ENCODE data around the gene RTP1. TPM values are rescaled to one million over a fixed set of nuclear protein-coding genes. Genes with fewer than 3 reads are reported as not detected.

Gene RTP1
- total and polyA plus RNA-seq, 9 of the 15 experiments (the other 6 are each of a cell fraction or from before 2014, with no cell fraction given): not detected

DNA sequence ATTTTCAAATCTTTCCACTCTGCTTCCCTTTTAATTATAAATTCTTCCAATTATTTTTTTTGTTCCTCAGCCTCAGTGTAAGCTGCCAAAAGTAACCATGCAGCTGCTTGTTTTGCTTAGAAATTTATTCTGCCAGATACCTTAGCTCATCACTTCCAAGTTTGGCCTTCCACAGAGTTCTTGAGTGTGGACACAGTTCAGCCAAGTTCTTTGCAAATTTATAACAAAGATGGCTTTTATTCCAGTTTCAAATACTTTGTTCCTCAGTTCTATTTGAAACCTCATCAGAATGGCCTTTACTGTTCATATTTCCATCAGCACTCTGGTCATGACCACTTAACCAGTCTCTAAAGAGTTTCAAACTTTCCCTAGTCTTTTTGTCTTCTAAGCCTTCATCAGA lies 10.3 kb downstream of the RTP1 start (continued):
- TF ChIP-seq BHLHE40 (IDR thresholded peaks at IDR 0.05; ENCODE audit: low read length) (no peak), JUND (IDR thresholded peaks at IDR 0.05; ENCODE audit: borderline replicate concordance, low read depth, low read length) (no peak), JUND (tag; IDR thresholded peaks at IDR 0.05; ENCODE audit: borderline replicate concordance, low read depth, low read length) (no peak), ZNF436 (CRISPR knock-in tag; IDR thresholded peaks at IDR 0.05) (no peak), NFRKB (IDR thresholded peaks at IDR 0.05; ENCODE audit: low read depth) (no peak), POLR2AphosphoS5 (IDR thresholded peaks at IDR 0.05; ENCODE audit: control insufficient read depth, insufficient read depth, low read depth, low read length) (no peak), ZNF197 (CRISPR knock-in tag; IDR thresholded peaks at IDR 0.05; ENCODE audit: low read depth) (no peak), SRSF9 (IDR thresholded peaks at IDR 0.05; ENCODE audit: borderline replicate concordance, low read depth, low read length) (no peak), NFE2 (IDR thresholded peaks at IDR 0.05; ENCODE audit: low read depth) (no peak)

DNA sequence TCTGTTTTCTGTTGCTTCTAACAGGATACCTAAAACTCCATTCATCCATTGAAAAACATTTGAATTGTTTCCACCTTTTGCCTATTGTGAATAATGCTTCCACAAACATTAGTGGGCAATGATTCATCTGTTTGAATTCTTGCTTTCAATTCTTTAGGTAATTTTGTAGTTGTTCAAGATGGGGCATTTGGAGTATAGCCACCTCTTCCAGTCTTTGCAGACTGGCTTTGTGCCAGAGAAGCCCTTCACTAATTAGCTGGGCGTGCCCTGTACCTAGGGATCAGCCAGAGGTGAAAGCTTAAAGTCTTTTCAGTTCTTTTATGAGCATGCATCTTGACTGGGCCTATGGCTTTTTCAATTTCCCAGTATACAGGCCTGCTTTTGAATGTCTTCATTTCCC lies 10.9 kb downstream of the RTP1 start:
- no TSS peak for BruUV-seq (replicated peaks)
- 0% methylated on average over 1 of the region's 1 CpG for WGBS (ENCODE audit: insufficient coverage, low coverage, missing lambda C conversion rate)
- no peak for ATAC-seq
- H3K79me2 ChIP-seq (ENCODE audit: control insufficient read depth, insufficient read depth, low read length): no peaks in the 10 kb centered on the region
- peaks cover 18 to 38% of the 10 kb centered on the region in 2 experiments for H3K27me3 ChIP-seq (ENCODE audit: control insufficient read depth in 2 of 2, insufficient read depth in 2 of 2, low read length in 2 of 2)
- POLR2A ChIA-PET: no interaction called here
- no peak overlapping the region for H2AFZ ChIP-seq (ENCODE audit: low read depth, low read length)
- intact Hi-C loops (cut with micrococcal nuclease): no loop called here
- H3K4me2 ChIP-seq (ENCODE audit: insufficient read depth, low read length): no peak overlapping the region
- H3K4me1 ChIP-seq (replicated peaks in 1 of 2; ENCODE audit: control insufficient read depth in 2 of 2, insufficient read depth in 2 of 2, low read length in 2 of 2): peaks cover 0 to 7% of the 10 kb centered on the region in 2 experiments; a peak in 2 of 5 replicates
- no peak overlapping the region for H3K27ac ChIP-seq (ENCODE audit: extremely low read depth, low read depth, low read length)
- H3K9me1 ChIP-seq (ENCODE audit: control insufficient read depth, insufficient read depth, low read length): no peaks in the 10 kb centered on the region
- no peaks in the 10 kb centered on the region for H4K20me1 ChIP-seq (replicated peaks; ENCODE audit: control insufficient read depth, insufficient read depth, low read length)
- DNase-seq (ENCODE audit: extremely low read depth in 1 of 4, low spot score in 3 of 4): no peak
- H3K9me3 ChIP-seq (replicated peaks; ENCODE audit: control insufficient read depth, insufficient read depth, low read depth, low read length): no peaks in the 10 kb centered on the region; the same call in 1 of the 2 replicates
- FAIRE-seq: no peak
- no peak overlapping the region for H3K4me3 ChIP-seq
- H3K9ac ChIP-seq (ENCODE audit: insufficient read depth in 1 of 2, low read depth in 2 of 2, low read length in 2 of 2): no peak overlapping the region
- in situ Hi-C loops (cut with MboI): no loop called here
- CTCF ChIA-PET (ENCODE audit: low intra/inter-chr PET ratio): no interaction called here
- H3K36me3 ChIP-seq (ENCODE audit: control insufficient read depth, insufficient read depth, low read length): no peaks in the 10 kb centered on the region
- TF ChIP-seq ZNF584 (CRISPR knock-in tag; IDR thresholded peaks at IDR 0.05; ENCODE audit: low read depth): no peak
- TF ChIP-seq, protein P1, sequence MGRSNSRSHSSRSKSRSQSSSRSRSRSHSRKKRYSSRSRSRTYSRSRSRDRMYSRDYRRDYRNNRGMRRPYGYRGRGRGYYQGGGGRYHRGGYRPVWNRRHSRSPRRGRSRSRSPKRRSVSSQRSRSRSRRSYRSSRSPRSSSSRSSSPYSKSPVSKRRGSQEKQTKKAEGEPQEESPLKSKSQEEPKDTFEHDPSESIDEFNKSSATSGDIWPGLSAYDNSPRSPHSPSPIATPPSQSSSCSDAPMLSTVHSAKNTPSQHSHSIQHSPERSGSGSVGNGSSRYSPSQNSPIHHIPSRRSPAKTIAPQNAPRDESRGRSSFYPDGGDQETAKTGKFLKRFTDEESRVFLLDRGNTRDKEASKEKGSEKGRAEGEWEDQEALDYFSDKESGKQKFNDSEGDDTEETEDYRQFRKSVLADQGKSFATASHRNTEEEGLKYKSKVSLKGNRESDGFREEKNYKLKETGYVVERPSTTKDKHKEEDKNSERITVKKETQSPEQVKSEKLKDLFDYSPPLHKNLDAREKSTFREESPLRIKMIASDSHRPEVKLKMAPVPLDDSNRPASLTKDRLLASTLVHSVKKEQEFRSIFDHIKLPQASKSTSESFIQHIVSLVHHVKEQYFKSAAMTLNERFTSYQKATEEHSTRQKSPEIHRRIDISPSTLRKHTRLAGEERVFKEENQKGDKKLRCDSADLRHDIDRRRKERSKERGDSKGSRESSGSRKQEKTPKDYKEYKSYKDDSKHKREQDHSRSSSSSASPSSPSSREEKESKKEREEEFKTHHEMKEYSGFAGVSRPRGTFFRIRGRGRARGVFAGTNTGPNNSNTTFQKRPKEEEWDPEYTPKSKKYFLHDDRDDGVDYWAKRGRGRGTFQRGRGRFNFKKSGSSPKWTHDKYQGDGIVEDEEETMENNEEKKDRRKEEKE (IDR thresholded peaks at IDR 0.05; ENCODE audit: borderline replicate concordance in 1 of 2, control insufficient read depth in 1 of 2, low read depth in 2 of 2, low read length in 1 of 2): no peak
- TF ChIP-seq ZEB2 (IDR thresholded peaks at IDR 0.05): no peak
- TF ChIP-seq PTTG1 (tag; IDR thresholded peaks at IDR 0.05; ENCODE audit: low read depth): no peak
- no peak for TF ChIP-seq CREB1 (IDR thresholded peaks at IDR 0.05)
- no peak for TF ChIP-seq CREB1 (CRISPR knock-in tag; IDR thresholded peaks at IDR 0.05)
- TF ChIP-seq ZBTB1 (CRISPR knock-in tag; IDR thresholded peaks at IDR 0.05; ENCODE audit: borderline replicate concordance, low read depth): no peak
- no peak for TF ChIP-seq ZNF146 (CRISPR knock-in tag; IDR thresholded peaks at IDR 0.05; ENCODE audit: unreplicated experiment)
- TF ChIP-seq PHF21A (IDR thresholded peaks at IDR 0.05; ENCODE audit: borderline replicate concordance, low read depth): no peak
- TF ChIP-seq ARNT (IDR thresholded peaks at IDR 0.05): no peak
- no peak for TF ChIP-seq RFX1 (IDR thresholded peaks at IDR 0.05)
- no peak for TF ChIP-seq HCFC1 (IDR thresholded peaks at IDR 0.05; ENCODE audit: low read depth, low read length)
- TF ChIP-seq PCBP2 (IDR thresholded peaks at IDR 0.05; ENCODE audit: low read depth, low read length, poor library complexity, severe bottlenecking): no peak
- TF ChIP-seq LCOR (CRISPR knock-in tag; IDR thresholded peaks at IDR 0.05): no peak
